GM18498 (cell line): ENCODE results near the gene PHLPP1.

Experiments
- ATAC-seq: cut with Tn5 transposase; IDR thresholded peaks from one replicate; pipeline ENCODE4 v1.9.1; 2021; ENCODE audit warnings: mild to moderate bottlenecking, moderate library complexity; ENCODE audit not compliant: unreplicated experiment

The PHLPP1 gene

GRCh38 chr18:62842898-62843297 lies 127.6 kb downstream of the PHLPP1 start:
- ATAC-seq, result no peak

- peak; percentile 70 for ATAC-seq
Measured at GRCh38 chr18:62844850-62845643, 129.7 kb downstream of the PHLPP1 start.

- ATAC-seq, result no peak
Measured at GRCh38 chr18:62846313-62846712, 131.0 kb downstream of the PHLPP1 start.

- ATAC-seq, result no peak
Measured at GRCh38 chr18:62847081-62847480, 131.7 kb downstream of the PHLPP1 start.

- ATAC-seq, result no peak
Measured at GRCh38 chr18:62848946-62849345, 133.6 kb downstream of the PHLPP1 start.

- no peak for ATAC-seq
Measured at GRCh38 chr18:62850619-62851306, 135.4 kb downstream of the PHLPP1 start.

GRCh38 chr18:62852851-62853250 lies 137.5 kb downstream of the PHLPP1 start:
- no peak for ATAC-seq

- no peak for ATAC-seq
Measured at GRCh38 chr18:62856294-62856693, 141.0 kb downstream of the PHLPP1 start.

GRCh38 chr18:62857263-62857976 lies 142.1 kb downstream of the PHLPP1 start:
- ATAC-seq, result no peak

GRCh38 chr18:62860062-62860461 lies 144.7 kb downstream of the PHLPP1 start:
- ATAC-seq, result no peak

- ATAC-seq, result no peak
Measured at GRCh38 chr18:62862466-62862865, 147.1 kb downstream of the PHLPP1 start.

- no peak for ATAC-seq
Measured at GRCh38 chr18:62863579-62864001, 148.2 kb downstream of the PHLPP1 start.

GRCh38 chr18:62865498-62865897 lies 150.2 kb downstream of the PHLPP1 start:
- no peak for ATAC-seq

- ATAC-seq, result no peak
Measured at GRCh38 chr18:62867534-62867933, 152.2 kb downstream of the PHLPP1 start.

GRCh38 chr18:62868645-62869044 lies 153.3 kb downstream of the PHLPP1 start:
- ATAC-seq, result no peak

GRCh38 chr18:62870643-62871042 lies 155.3 kb downstream of the PHLPP1 start:
- ATAC-seq, result no peak

- ATAC-seq, result no peak
Measured at GRCh38 chr18:62875323-62875722, 160.0 kb downstream of the PHLPP1 start.

- ATAC-seq, result no peak
Measured at GRCh38 chr18:62876111-62876510, 160.8 kb downstream of the PHLPP1 start.

- no peak for ATAC-seq
Measured at GRCh38 chr18:62876828-62877227, 161.5 kb downstream of the PHLPP1 start.

- no peak for ATAC-seq
Measured at GRCh38 chr18:62877411-62878221, 162.3 kb downstream of the PHLPP1 start.

GRCh38 chr18:62878305-62878704 lies 163.0 kb downstream of the PHLPP1 start:
- ATAC-seq, result no peak
